ENCODE data around the gene GHRHR. TPM values are rescaled to one million over a fixed set of nuclear protein-coding genes. Genes with fewer than 3 reads are reported as not detected.

GHRHR gene
- total RNA-seq, 1 donor from 2014 or later, result not detected

- peaks cover 6% of the 10 kb centered on the region for H3K9me3 Mint-ChIP-seq (ENCODE audit: unreplicated experiment)
- no peak for DNase-seq
- no peak overlapping the region for H3K4me3 Mint-ChIP-seq (ENCODE audit: unreplicated experiment)
- H3K27ac Mint-ChIP-seq (ENCODE audit: unreplicated experiment), result no peak overlapping the region
- peaks cover 10% of the 10 kb centered on the region for H3K36me3 Mint-ChIP-seq (ENCODE audit: unreplicated experiment)
- H3K27me3 Mint-ChIP-seq (ENCODE audit: unreplicated experiment), result no peaks in the 10 kb centered on the region
- TF ChIP-seq CTCF (IDR thresholded peaks at IDR 0.05; ENCODE audit: partially characterized antibody, unreplicated experiment), result no peak
- H3K4me1 Mint-ChIP-seq (ENCODE audit: low read depth, unreplicated experiment), result no peaks in the 10 kb centered on the region
Measured at GRCh38 chr7:30956704-30957103, 7.0 kb upstream of the GHRHR start.

- peaks cover 4% of the 10 kb centered on the region for H3K36me3 Mint-ChIP-seq (ENCODE audit: unreplicated experiment)
- H3K27ac Mint-ChIP-seq (ENCODE audit: unreplicated experiment), result no peak overlapping the region
- peaks cover 8% of the 10 kb centered on the region for H3K27me3 Mint-ChIP-seq (ENCODE audit: unreplicated experiment)
- no peak overlapping the region for H3K4me3 Mint-ChIP-seq (ENCODE audit: unreplicated experiment)
- TF ChIP-seq CTCF (IDR thresholded peaks at IDR 0.05; ENCODE audit: partially characterized antibody, unreplicated experiment), result no peak
- no peaks in the 10 kb centered on the region for H3K9me3 Mint-ChIP-seq (ENCODE audit: unreplicated experiment)
- H3K4me1 Mint-ChIP-seq (ENCODE audit: low read depth, unreplicated experiment), result no peaks in the 10 kb centered on the region
- no peak for DNase-seq
Measured at GRCh38 chr7:30965372-30965771, 1.6 kb downstream of the GHRHR start.

- TF ChIP-seq CTCF (IDR thresholded peaks at IDR 0.05; ENCODE audit: partially characterized antibody, unreplicated experiment), result no peak
- DNase-seq, result no peak
- Mint-ChIP-seq H3K4me3 (ENCODE audit: unreplicated experiment) (no peak overlapping the region), H3K27ac (ENCODE audit: unreplicated experiment) (no peak overlapping the region), H3K4me1 (ENCODE audit: low read depth, unreplicated experiment) (no peaks in the 10 kb centered on the region), H3K36me3 (ENCODE audit: unreplicated experiment) (peaks cover 4% of the 10 kb centered on the region), H3K9me3 (ENCODE audit: unreplicated experiment) (no peaks in the 10 kb centered on the region), H3K27me3 (ENCODE audit: unreplicated experiment) (peaks cover 8% of the 10 kb centered on the region)
Measured at GRCh38 chr7:30965883-30966282, 2.1 kb downstream of the GHRHR start.

GRCh38 chr7:30968294-30968693 is 4.5 kb downstream of the GHRHR start:
- H3K4me1 Mint-ChIP-seq (ENCODE audit: low read depth, unreplicated experiment), result peaks cover 13% of the 10 kb centered on the region
- TF ChIP-seq CTCF (IDR thresholded peaks at IDR 0.05; ENCODE audit: partially characterized antibody, unreplicated experiment), result no peak
- H3K4me3 Mint-ChIP-seq (ENCODE audit: unreplicated experiment), result no peak overlapping the region
- DNase-seq, result no peak
- no peak overlapping the region for H3K27ac Mint-ChIP-seq (ENCODE audit: unreplicated experiment)
- H3K36me3 Mint-ChIP-seq (ENCODE audit: unreplicated experiment), result peaks cover 4% of the 10 kb centered on the region
- H3K27me3 Mint-ChIP-seq (ENCODE audit: unreplicated experiment), result peaks cover 8% of the 10 kb centered on the region
- H3K9me3 Mint-ChIP-seq (ENCODE audit: unreplicated experiment), result no peaks in the 10 kb centered on the region

- DNase-seq, result no peak
- H3K9me3 Mint-ChIP-seq (ENCODE audit: unreplicated experiment), result no peaks in the 10 kb centered on the region
Measured at GRCh38 chr7:30968747-30969603, 5.2 kb downstream of the GHRHR start.

More at GRCh38 chr7:30968747-30969603, 5.2 kb downstream of the GHRHR start:
- H3K27ac Mint-ChIP-seq (ENCODE audit: unreplicated experiment), result no peak overlapping the region
- H3K27me3 Mint-ChIP-seq (ENCODE audit: unreplicated experiment), result peaks cover 8% of the 10 kb centered on the region
- peaks cover 4% of the 10 kb centered on the region for H3K36me3 Mint-ChIP-seq (ENCODE audit: unreplicated experiment)
- no peak for TF ChIP-seq CTCF (IDR thresholded peaks at IDR 0.05; ENCODE audit: partially characterized antibody, unreplicated experiment)
- H3K4me3 Mint-ChIP-seq (ENCODE audit: unreplicated experiment), result no peak overlapping the region
- H3K4me1 Mint-ChIP-seq (ENCODE audit: low read depth, unreplicated experiment), result peaks cover 13% of the 10 kb centered on the region

Data from glutamatergic neuron (in vitro differentiated cells).